ENCODE results near the gene COL25A1. TPM values are rescaled to one million over a fixed set of nuclear protein-coding genes. Genes with fewer than 3 reads are reported as not detected.

COL25A1 gene
- total RNA-seq, 2 donors from 2014 or later, result 0.26 to 0.99 TPM

DNA sequence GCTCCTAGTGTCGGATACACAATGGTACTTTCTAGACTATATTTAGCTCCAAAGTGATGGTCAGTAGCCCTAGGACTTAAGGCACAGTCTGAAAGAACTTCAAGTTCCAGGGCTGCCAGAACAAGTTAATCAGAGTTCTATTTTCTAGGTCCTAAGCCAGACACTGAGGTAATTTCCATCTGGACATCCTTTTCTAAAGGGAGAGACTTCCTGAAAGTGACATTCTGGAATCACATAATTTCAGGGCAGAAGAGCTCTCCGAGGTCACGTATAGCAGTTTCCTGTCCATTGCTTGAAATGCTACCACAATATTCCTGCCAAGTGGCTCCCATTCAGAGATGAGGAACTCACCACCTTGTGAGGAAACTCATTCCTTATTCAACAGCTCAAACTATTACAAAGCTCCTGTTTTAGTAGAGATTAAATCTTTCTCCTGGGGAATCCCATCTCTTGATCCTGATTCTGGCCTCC is 117.9 kb downstream of the COL25A1 start:
- 76 to 80% methylated on average over 3 of the region's 3 CpGs for WGBS, 2 donors
- Histone ChIP-seq H3K27ac (no peak overlapping the region), H3K4me1 (no peaks in the 10 kb centered on the region), H3K4me3 (no peak overlapping the region), H3K9me3 (no peaks in the 10 kb centered on the region), H3K36me3 (replicated peaks in 1 of 2; ENCODE audit: insufficient read depth in 1 of 2, low read depth in 2 of 2) (no peaks in the 10 kb centered on the region), H3K27me3 (no peaks in the 10 kb centered on the region)
- DNase-seq (no peak), ATAC-seq (peak; percentile 42)
- intact Hi-C loops (cut with DNase I), result no loop called here
- TF ChIP-seq POLR2A (IDR thresholded peaks at IDR 0.05), result no peak
- TF ChIP-seq, protein P1, sequence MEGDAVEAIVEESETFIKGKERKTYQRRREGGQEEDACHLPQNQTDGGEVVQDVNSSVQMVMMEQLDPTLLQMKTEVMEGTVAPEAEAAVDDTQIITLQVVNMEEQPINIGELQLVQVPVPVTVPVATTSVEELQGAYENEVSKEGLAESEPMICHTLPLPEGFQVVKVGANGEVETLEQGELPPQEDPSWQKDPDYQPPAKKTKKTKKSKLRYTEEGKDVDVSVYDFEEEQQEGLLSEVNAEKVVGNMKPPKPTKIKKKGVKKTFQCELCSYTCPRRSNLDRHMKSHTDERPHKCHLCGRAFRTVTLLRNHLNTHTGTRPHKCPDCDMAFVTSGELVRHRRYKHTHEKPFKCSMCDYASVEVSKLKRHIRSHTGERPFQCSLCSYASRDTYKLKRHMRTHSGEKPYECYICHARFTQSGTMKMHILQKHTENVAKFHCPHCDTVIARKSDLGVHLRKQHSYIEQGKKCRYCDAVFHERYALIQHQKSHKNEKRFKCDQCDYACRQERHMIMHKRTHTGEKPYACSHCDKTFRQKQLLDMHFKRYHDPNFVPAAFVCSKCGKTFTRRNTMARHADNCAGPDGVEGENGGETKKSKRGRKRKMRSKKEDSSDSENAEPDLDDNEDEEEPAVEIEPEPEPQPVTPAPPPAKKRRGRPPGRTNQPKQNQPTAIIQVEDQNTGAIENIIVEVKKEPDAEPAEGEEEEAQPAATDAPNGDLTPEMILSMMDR (IDR thresholded peaks at IDR 0.05), result no peak

DNA sequence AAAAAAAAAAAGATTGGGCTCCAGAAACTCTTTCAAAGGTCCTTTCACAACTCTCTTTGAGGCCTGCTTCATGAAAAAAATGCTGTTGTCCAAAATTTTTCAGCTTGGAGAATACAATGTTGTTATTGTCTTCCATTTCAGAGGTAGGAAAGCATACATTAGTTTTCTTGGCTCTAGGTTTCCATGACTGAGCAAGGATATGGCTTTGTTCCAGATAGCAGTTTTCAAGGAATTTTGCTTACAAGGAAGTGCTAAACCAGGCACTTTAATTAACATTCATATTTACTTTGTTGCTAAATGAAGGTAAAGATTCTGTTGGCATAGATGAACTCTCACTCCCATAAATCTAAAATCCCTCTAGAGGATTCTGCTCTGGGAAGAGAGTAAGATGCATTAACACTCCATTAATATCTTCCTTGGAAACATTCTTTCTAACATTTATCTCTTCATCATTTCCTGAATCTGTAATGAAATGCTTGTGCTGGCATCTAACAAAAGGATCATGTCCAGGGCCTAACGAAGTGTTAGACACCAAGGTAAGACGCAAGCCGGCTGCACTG is 118.4 kb downstream of the COL25A1 start:
- intact Hi-C loops (cut with DNase I), result no loop called here
- 84 to 93% methylated on average over 3 of the region's 3 CpGs for WGBS, 2 donors

DNA sequence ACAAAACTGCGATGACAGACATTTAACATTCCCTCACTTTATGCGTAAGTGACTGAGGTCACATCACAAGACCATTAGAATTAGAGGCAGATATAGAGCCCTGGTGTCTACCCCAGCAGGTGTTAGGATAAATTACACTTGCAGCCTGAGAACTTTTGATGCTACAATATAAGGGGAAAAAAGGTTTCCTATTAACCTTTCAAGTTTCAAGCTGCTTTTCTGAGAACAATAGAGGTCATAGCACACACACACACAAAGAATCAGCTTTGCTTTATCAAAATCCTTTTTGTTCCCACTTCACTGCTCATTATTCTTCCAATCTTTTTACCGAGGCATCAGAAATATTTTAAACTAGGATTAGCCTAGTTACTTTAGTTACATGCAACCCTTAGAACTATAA is 119.8 kb downstream of the COL25A1 start:
- intact Hi-C loops (cut with DNase I), result no loop called here
- Histone ChIP-seq H3K9me3 (no peaks in the 10 kb centered on the region), H3K4me1 (no peaks in the 10 kb centered on the region), H3K27me3 (no peaks in the 10 kb centered on the region), H3K27ac (no peak overlapping the region), H3K4me3 (no peak overlapping the region), H3K36me3 (replicated peaks in 1 of 2; ENCODE audit: insufficient read depth in 1 of 2, low read depth in 2 of 2) (no peaks in the 10 kb centered on the region)
- 41 to 81% methylated on average over 3 of the region's 3 CpGs for WGBS, 2 donors
- TF ChIP-seq, protein P1 (IDR thresholded peaks at IDR 0.05), result no peak
- TF ChIP-seq POLR2A (IDR thresholded peaks at IDR 0.05), result no peak
- ATAC-seq (no peak), DNase-seq (no peak)

More for the DNA sequence above, 118.4 kb downstream of the COL25A1 start:
- no peak for TF ChIP-seq POLR2A (IDR thresholded peaks at IDR 0.05)
- TF ChIP-seq, protein P1 (IDR thresholded peaks at IDR 0.05), result no peak
- Histone ChIP-seq H3K4me1 (no peaks in the 10 kb centered on the region), H3K4me3 (no peak overlapping the region), H3K36me3 (replicated peaks in 1 of 2; ENCODE audit: insufficient read depth in 1 of 2, low read depth in 2 of 2) (no peaks in the 10 kb centered on the region), H3K27ac (no peak overlapping the region), H3K27me3 (no peaks in the 10 kb centered on the region), H3K9me3 (no peaks in the 10 kb centered on the region)
- ATAC-seq (no peak), DNase-seq (no peak)

DNA sequence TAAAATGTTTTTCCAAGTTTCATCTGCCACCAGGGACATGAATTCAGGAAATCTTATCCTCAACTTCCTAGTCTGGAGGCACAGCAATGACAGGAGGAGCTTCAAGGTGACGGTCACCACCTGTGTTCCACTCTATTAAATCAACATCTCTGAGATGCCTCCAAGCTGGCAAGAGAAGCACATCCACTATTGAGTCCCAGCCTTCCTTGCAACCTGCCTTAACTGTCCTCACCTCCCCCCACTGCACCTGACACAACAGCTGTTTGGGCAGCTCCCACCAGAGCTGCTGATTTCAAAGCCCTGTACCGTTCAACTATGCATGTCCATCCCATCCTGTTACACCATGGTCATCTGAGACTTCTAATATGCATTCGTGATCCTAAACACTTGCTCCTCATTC is 123.4 kb downstream of the COL25A1 start:
- WGBS, 2 donors, result 64 to 65% methylated on average over 3 of the region's 3 CpGs
- TF ChIP-seq, protein P1 (IDR thresholded peaks at IDR 0.05), result no peak
- no peak for TF ChIP-seq POLR2A (IDR thresholded peaks at IDR 0.05)

More for the DNA sequence above, 123.4 kb downstream of the COL25A1 start:
- DNase-seq, result no peak
- Histone ChIP-seq H3K27ac (no peak overlapping the region), H3K9me3 (no peaks in the 10 kb centered on the region), H3K4me1 (no peaks in the 10 kb centered on the region), H3K4me3 (no peak overlapping the region), H3K36me3 (replicated peaks in 1 of 2; ENCODE audit: insufficient read depth in 1 of 2, low read depth in 2 of 2) (no peaks in the 10 kb centered on the region), H3K27me3 (no peaks in the 10 kb centered on the region)
- intact Hi-C loops (cut with DNase I), result no loop called here
- no peak for ATAC-seq
